Measurements from ENCODE around the gene NUP205.

NUP205 gene, protein sequence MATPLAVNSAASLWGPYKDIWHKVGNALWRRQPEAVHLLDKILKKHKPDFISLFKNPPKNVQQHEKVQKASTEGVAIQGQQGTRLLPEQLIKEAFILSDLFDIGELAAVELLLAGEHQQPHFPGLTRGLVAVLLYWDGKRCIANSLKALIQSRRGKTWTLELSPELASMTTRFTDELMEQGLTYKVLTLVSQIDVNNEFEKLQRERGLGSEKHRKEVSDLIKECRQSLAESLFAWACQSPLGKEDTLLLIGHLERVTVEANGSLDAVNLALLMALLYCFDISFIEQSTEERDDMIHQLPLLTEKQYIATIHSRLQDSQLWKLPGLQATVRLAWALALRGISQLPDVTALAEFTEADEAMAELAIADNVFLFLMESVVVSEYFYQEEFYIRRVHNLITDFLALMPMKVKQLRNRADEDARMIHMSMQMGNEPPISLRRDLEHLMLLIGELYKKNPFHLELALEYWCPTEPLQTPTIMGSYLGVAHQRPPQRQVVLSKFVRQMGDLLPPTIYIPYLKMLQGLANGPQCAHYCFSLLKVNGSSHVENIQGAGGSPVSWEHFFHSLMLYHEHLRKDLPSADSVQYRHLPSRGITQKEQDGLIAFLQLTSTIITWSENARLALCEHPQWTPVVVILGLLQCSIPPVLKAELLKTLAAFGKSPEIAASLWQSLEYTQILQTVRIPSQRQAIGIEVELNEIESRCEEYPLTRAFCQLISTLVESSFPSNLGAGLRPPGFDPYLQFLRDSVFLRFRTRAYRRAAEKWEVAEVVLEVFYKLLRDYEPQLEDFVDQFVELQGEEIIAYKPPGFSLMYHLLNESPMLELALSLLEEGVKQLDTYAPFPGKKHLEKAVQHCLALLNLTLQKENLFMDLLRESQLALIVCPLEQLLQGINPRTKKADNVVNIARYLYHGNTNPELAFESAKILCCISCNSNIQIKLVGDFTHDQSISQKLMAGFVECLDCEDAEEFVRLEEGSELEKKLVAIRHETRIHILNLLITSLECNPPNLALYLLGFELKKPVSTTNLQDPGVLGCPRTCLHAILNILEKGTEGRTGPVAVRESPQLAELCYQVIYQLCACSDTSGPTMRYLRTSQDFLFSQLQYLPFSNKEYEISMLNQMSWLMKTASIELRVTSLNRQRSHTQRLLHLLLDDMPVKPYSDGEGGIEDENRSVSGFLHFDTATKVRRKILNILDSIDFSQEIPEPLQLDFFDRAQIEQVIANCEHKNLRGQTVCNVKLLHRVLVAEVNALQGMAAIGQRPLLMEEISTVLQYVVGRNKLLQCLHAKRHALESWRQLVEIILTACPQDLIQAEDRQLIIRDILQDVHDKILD (N-terminal part only)

GRCh38 chr7:135557455-135558336, at the start of gene NUP205:
NUP205 (plus strand) TSS chr7:135557917; CDS start chr7:135557945, 28 bp downstream.
- peak; percentile 75 for DNase-seq

GRCh38 chr7:135508883-135509588, 48.7 kb upstream of the NUP205 start:
- DNase-seq = peak; percentile 33

DNA sequence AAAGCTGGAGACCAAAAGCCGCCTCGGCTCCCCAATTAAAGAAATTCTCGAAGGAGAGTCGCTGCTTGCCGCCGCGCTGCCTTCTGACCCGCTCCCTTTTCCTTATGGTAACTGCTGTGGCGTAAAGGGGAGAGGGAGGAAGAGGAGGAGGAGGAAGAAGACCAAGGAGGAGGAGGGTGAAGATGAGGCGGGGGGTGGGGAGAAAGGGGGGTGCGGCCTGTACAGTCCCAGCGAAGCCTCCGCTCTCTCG, 48.2 kb upstream of the NUP205 start:
- no peak for DNase-seq

DNA sequence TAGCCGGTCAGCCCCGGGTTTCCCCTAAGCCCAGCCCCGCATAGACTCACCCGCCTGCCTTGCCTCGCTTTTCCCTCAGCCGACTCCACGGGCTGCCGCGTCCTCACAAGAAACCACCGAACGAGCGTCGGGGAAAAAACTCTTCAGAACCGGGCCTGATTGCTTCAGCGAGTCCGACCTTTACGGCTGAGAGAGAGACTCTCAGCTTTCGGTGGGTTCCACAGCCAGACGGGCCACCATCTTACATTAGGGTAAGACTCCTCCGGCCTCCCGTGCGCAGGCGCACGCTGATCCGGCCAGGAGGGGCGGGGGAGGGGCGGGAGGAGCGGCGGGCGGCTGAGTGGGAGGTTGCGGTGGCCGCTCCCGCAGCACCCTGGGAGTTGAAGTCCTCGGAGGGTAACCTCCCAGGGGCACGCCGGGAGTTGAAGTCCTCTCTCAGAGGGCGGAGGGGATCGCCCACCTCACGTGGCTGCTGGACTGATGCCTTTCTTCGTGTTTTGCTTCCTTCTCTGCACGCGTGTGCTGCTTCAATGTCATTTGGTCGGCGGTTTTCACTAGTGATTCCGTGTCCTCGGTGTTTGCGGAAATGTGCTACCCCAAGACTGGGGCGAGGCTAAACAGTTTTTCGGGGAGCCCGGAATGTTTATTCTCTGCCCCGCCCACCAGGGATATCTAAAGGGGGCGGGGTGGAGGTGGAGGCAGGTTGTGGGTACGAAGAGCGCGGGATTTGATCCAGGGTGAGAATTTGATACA, 47.7 kb upstream of the NUP205 start, which contains the start of gene CNOT4:
Gene CNOT4, minus strand, starts transcription at position 264 of the 753 bp plus-strand sequence. CDS start 71,771 bp downstream, outside the sequence.
- DNase-seq = peak; percentile 96

DNA sequence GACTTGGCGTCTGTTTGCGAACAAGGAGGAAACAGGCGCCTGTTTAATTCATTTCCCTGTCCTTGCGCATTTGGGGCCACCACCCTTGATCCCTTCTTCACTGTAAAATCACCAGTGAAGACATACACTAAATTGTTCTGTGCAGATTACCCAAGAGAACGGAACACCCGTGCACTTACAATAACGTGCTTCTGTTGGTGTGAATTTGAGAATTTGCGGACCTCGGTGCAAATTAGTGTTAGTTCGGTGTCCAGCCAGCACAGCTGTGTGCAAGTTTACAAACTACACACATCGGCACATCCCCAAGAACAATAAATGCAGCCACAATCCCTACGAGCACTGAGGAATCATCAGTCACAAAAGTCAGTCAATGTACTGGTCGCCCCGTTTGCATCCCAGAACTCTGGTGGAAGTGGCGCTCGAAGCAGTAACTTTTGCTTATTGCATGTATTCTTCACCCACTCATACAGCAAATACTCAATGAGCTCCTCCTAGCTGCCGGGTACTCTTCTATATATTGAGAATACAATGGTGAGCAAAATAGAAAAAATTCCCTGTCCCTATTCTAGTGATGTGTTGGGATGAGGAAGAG, 47.0 kb upstream of the NUP205 start:
- peak; percentile 3 for DNase-seq

DNA sequence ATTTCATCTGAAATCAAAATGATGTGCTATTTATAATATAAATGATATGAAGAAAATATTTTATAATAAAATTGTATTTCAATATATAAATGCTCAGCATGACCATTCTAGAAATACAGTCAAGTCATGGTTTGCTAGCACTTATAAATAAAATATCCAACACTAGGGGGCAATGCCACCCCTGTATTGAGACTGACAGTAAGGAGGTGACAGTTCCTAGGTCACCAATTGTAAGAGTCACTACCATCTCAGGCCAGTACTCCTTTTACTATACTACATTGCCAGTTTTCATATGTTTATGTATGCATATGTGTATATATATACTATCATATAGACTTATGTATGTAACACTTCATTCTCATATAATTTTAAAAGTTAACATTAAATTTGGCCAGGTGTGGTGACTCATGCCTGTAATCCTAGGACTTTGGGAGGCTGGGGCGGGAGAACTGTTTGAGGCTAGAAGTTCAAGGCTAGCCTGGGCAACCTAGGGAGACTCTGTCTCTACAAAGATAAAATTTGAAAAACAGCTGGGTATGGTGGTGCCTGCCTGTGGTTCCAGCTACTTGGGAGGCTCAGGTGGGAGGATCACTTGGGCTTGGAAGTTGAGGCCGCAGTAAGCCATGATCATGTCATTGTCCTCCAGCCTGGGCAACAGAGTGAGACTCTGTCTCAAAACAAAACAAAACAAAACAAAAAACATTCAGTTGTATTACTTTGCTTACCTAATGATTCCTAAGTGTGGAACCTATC, 45.4 kb upstream of the NUP205 start:
- peak; percentile 29 for DNase-seq

GRCh38 chr7:135514856-135515255, 42.9 kb upstream of the NUP205 start:
- DNase-seq = no peak

GRCh38 chr7:135517060-135517459, 40.7 kb upstream of the NUP205 start:
- DNase-seq = no peak

DNA sequence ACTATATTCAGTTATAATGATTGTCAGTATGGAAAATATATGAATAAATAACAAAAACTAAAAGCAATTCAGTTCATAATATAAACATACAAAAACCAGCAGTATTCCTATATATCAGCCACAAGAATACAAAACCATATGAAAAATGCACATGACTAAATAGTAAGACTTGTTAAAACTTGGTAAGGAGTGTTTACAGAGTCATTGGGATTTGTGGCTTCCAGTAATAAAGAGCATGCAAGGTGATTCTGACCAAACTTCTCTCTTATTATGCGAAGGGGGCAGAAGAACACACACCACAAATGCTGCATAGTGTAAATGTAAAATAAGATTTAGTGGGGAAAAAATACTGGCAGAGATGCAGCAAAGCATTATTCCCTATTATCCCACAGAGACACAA, 39.0 kb upstream of the NUP205 start:
- no peak for DNase-seq

- no peak for DNase-seq
Measured at GRCh38 chr7:135519233-135519688, 38.5 kb upstream of the NUP205 start.

DNA sequence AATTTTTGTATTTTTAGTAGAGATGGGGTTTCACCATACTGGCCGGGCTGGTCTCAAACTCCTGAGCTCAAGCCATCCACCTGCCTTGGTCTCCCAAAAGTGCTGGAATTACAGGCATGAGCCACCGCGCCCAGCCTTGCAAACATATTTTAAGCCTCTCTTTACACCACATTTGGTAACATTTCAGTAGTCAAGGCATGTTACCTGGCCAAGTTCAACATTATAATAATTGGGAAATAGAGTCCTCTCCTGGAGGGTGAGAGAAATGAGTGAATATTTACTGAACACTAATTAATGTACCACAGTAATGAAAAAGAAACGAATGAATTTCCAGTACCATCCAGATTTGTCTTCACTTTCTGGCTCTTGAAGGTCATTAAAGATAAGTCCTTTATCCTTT, 37.8 kb upstream of the NUP205 start:
- DNase-seq = no peak

GRCh38 chr7:135522509-135522908, 35.2 kb upstream of the NUP205 start:
- no peak for DNase-seq

DNA sequence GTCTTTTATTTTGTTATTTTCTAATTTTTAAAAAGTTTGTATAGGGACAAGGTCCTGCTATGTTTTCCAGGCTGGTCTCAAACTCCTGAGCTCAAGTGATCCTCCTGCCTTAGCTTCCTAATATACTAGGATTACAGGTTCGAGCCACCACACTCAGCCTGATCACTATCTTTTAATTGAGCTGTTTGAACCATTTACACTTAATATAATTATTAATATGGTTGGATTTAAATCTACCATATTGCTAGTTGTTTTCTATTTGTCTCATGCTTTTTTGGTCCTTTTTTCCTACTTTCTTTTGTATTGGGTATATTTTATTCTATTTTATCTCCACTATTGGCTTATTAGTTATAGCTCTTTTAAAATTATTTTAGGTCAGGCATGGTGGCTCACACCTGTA, 34.6 kb upstream of the NUP205 start:
- DNase-seq = no peak

- no peak for DNase-seq
Measured at GRCh38 chr7:135525426-135525825, 32.3 kb upstream of the NUP205 start.

DNA sequence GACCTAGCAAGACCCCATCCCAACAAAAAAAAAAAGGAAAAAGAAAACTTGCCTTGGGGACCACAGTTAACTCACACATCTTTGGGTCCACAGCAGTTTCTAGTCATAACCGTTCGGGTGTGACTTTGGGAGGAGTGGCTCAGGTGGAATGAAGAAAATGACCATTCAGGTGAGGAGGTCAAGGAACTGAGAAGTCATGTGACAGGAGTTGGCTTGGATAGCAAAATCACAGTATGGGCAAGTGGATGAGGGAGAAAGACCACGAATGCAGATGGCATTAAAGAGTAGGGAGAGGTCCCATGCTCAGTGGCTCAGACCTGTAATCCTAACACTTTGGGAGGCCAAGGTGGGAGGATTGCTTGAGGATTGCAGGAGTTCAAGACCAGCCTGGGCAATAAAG, 30.7 kb upstream of the NUP205 start:
- no peak for DNase-seq

GRCh38 chr7:135536150-135536549, 21.6 kb upstream of the NUP205 start:
- DNase-seq = no peak

DNA sequence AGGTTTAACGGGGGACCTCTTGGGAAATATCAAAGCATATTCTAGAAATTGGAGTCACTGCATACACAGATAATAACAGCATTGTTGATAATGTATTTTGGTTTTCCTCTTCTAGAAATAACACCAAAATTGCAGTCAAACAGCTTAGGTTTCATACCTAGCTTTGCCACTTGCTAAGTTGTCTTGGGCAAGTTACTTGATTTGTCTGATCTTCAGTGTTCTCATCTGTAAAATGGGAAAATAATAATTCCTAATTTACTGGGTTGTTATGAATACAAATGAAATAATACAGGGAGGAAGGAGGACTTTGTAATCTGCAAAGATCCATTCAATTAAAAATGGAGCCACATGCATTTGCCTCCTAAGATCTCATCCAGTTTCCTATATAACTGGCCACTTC, 20.3 kb upstream of the NUP205 start:
- DNase-seq = no peak

GRCh38 chr7:135537905-135538304, 19.8 kb upstream of the NUP205 start:
- DNase-seq = no peak

DNA sequence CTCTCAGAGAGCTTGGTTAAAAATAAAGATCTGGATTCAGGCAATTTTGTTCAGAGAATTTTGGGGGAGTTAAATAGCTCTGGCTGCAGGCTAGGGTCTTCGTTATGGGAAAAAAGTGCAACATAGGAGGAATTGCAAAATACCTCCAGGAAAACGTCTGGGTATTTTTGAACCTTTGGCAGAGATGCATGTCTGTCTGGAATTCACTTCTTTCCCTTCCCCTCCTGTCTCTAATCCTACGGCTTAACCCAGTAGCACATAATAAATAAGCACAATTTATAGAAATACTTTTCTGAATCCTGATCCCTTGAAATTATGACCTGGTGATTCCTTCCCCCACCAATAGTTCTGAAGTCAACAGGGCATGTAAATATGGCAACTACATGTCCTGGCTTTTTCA, 19.3 kb upstream of the NUP205 start:
- DNase-seq = no peak
